NCI-H2196 treated with DMSO at 0.1 percent for 48 hours (cell line): ENCODE results near the gene PSG7.
"Not testable (repeated sequence)": the region's sequence is repeated elsewhere in the genome, so short reads cannot be mapped to it uniquely, and the experiment has no call there.

Experiments used
- DNase-seq: peaks from one replicate; lab custom pipeline; 2025; ENCODE audit not compliant: unreplicated experiment; lab: John Stamatoyannopoulos, UW

The PSG7 gene

DNA sequence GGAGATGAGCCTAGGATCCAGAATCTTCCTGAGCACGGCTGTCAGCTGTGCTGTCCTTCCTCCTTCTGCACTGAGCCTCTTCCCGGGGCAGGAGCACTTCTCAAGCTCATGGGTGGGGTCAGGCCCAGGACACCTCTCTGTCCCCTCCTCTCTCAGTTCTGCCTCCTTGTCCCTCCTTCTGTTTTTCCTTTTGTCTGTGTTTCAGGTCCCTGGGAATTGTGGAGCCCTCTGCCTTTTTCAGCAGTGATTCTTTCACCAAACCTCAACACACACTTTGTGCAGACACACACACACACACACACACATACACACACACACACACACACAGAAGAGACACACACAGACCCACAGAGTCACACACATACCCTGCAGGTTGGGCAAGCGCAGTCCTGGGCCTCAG lies at the start of gene PSG7:
TSS of gene PSG7 (minus strand) at position 101 of the 400 bp plus-strand sequence. CDS start 131 bp downstream, outside the sequence.
- not testable (repeated sequence) for DNase-seq

GRCh38 chr19:42985588-42985987 lies 48.6 kb upstream of the PSG7 start:
- no peak for DNase-seq

DNA sequence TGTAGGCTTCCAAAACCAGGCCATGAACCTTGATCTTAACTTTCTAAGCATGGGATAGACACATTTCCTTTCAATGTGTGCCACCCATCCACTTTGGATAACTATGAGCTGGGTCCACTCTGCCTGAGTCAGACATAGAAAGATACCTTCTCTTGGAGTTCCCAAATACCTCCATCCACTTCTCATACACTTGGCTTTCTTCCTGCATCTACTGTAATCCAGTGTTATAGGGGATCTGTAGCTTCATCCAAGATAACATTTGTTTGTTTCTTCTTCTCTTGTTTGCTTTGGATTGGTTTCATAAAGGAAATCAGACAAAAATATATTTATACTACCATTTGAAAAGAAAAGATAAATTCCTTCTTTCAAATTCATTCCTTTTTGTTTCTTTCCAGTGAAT lies 45.1 kb upstream of the PSG7 start:
- not testable (repeated sequence) for DNase-seq

- not testable (repeated sequence) for DNase-seq
These were observed 34.4 kb upstream of the PSG7 start for GRCh38 chr19:42971451-42971850.

DNA sequence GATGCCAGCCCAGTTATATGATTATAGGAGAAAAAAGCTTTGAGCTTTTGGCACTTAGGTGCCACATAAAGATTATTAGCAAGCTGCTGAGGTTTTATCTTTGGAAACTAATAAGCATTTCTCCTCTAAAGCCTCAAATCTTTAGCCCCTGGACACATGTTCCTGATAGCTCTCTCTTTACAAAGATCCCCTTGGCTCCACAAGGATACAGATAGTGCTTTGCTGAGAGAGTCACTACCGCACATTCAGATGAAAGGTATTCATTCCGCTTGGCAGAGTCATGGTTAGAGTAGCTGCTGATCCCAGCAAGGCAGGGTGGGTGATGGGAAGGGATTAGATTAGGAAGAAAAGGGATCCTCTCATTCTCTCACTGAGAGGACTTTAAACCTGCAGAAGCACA lies 28.2 kb upstream of the PSG7 start:
- DNase-seq: no peak

- DNase-seq: no peak
These were observed 24.1 kb upstream of the PSG7 start for GRCh38 chr19:42961119-42961518.

DNA sequence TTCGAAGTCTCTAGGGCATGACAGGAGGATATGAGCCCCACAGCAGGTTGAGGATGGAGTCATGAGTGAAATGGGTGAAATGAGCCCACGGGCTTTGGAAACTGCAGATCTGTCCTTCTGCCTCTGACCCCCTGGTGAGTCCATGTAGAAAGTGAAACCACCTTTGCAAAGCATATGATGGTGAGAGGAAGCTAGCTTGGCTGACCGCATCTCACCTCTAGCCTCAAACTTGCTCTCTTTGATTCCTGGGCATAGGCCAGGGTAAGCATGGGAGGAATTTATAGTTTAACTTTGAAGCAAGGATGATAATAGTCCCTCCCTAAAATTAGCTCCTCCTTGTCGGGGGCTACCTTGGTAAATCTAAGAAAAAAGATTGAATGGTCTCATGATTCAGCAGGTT lies 15.1 kb upstream of the PSG7 start:
- DNase-seq: not testable (repeated sequence)

DNA sequence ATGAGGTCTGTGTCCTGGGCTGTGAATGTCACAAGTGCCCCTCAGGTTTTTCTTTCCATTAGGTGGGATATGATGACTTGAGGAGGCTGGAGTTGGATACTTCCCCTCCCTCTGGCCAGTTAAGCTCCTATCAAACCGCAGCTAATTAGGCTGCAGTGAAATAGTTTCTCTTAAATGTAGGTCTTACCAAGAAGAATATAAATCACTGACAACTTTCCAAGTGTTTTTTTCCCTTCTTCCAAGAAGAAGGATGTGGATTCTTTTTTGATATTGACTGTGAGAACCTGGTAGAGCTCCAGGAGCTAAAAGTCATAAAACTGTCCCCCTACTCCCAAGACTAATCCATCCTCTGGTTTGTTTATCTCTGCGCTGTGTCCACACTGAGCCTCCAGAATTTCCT lies 14.5 kb upstream of the PSG7 start:
- not testable (repeated sequence) for DNase-seq

GRCh38 chr19:42942187-42942789 lies 5.3 kb upstream of the PSG7 start:
- DNase-seq: no peak

- DNase-seq: not testable (repeated sequence)
These were observed 2.3 kb downstream of the PSG7 start for GRCh38 chr19:42934726-42935125.

DNA sequence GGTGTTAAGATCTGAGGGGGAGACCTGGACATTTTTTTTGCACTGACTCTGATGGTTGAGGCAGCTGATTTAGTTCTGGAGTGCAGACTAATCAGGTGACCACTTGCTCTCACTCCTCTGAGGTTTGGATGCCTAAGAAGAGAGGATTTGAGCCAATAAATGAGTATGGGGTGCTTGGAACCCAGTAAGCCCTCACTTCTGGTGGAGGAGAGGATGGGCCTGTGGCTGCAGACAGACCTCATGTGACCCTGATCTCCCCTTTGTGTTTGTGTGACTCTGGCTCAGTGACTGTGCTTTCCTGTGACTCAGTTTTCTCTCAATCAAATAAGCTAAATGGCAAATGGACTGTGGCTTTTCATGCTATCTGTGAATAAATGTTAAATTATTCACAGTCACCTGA lies 2.8 kb downstream of the PSG7 start:
- not testable (repeated sequence) for DNase-seq

DNA sequence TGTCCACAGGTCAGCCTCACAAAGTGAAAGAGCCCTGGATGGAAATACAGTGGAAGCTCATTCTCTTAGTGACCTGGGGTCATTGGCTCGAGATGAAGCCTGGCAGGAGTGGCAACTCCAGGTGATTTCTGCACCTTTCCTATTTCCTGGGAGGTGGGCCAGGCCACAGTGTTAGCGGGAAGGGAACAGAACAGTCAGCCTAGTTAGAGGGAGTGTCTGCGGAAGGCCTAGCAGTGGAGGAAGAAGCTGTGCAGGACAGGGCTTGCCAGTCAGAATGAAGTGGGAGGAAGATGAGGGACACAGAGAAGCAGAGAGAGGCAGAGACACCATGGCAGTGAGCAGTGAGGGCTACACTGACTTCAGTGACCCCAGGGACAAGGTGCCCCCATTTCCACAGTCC lies 3.6 kb downstream of the PSG7 start:
- DNase-seq: not testable (repeated sequence)

DNA sequence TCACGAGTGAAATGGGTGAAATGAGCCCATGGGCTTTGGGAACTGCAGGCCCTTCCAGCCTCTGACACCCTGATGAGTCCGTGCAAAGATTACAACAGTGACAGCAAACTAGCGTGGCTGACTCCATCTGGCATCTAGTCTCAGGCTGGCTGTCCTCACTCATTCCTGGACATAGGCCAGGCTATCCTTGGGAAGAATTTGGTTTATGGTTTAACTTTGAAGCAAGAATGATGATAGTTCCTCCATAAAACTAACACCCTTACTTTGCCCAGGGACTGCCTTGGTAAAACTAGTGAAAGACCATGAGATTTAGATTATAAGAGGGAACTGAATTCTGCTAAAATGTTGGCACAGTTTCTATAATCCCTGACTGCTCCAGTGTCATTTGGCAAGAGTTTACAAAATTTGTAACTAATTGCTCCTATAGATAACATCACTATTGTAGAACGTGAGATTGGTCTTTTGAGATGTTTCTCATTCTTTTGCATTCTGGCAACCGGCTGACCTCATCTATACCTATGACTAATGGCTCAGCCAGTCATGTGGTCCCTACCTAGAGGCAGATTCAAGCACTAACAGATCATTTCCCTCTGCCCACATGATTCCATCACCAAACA lies 4.4 kb downstream of the PSG7 start:
- DNase-seq: not testable (repeated sequence)

- not testable (repeated sequence) for DNase-seq
These were observed 6.8 kb downstream of the PSG7 start for GRCh38 chr19:42930214-42930613.

- no peak for DNase-seq
These were observed 8.1 kb downstream of the PSG7 start for GRCh38 chr19:42928896-42929295.

DNA sequence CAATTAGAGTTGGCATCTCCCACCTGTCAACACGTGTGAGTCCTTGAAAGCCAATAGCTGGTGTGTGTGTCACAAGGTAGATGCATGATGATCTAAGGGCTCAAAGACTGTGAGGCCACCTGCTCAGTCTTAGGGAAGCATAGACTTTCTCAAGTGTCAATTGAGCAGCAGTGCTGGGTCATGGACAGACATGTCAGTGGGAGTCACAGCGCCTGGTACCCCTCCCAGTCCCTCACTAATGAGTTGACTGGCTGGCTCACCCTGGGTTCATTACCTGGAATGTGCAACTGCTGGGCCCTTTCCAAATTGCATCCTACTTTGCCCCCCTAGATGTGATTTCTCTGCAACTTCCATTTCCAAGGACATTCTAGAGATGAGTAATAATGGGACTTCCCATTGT lies 10.2 kb downstream of the PSG7 start:
- no peak for DNase-seq

GRCh38 chr19:42923106-42923505 lies 13.9 kb downstream of the PSG7 start:
- DNase-seq: not testable (repeated sequence)

DNA sequence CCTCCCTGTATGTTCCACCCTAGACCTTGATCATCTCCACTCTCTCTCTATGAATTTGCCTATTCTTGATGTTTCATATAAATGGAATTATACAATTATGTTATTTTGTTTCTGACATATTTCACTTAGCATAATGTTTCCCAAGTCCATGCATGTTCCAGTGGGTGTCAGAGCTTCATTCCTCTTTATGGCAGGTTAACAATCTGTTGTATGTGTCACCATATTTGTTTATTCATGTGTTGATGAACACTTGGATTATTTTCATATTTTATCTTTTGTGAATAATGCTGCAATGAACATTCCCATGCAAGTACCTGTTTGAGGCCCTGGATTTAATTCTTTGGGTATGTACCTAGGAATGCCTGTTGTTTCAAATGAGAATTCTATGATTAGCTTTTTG lies 16.0 kb downstream of the PSG7 start:
- not testable (repeated sequence) for DNase-seq

GRCh38 chr19:42919757-42920079 lies 17.3 kb downstream of the PSG7 start:
- DNase-seq: no peak

GRCh38 chr19:42919070-42919756 lies 17.8 kb downstream of the PSG7 start:
- not testable (repeated sequence) for DNase-seq

- DNase-seq: not testable (repeated sequence)
These were observed 18.5 kb downstream of the PSG7 start for GRCh38 chr19:42918377-42919069.

DNA sequence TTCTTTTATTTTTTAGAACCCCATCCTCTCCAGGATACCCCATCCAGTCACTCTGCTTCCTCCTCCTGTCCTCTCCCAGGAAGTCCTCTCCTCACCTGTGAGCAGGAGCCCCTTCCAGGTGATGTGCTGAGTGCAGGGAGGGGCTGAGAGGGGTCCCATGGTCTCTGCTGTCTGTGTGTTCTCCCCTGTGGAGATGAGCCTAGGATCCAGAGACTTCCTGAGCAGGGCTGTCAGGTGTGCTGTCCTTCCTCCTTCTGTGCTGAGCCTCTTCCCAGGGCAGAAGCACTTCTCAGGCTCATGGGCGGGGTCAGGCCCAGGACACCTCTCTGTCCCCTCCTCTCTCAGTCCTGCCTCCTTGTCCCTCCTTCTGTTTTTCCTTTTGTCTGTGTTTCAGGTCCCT lies 19.4 kb downstream of the PSG7 start, which contains the start of gene PSG6:
TSS of gene PSG6 (minus strand) at position 261 of the 400 bp plus-strand sequence. CDS start at position 159, 102 bp downstream.
- DNase-seq: not testable (repeated sequence)
